K562 (cell line): ENCODE data around the gene RNF213. TPM values are rescaled to one million over a fixed set of nuclear protein-coding genes. Genes with fewer than 3 reads are reported as not detected.

Experiments
- CHAMP1 ChIP-seq: fragments of 450-650 bp; IDR thresholded peaks from 2 replicates; pipeline ENCODE4 v1.6.1; 2016; ENCODE audit warnings: mild to moderate bottlenecking
- CREM ChIP-seq: IDR thresholded peaks from 2 replicates; pipeline ENCODE4 v1.6.1; 2014; ENCODE audit warnings: antibody characterized with exemption, low read depth
- CXXC5 ChIP-seq: fragments of 250-450 bp; sonication (Bioruptor Pico); IDR thresholded peaks from 2 replicates; pipeline ENCODE4 v1.8.0; 2022; ENCODE audit warnings: inconsistent platforms, mild to moderate bottlenecking, moderate library complexity
- ETV1 ChIP-seq: fragments of 450-650 bp; conservative IDR thresholded peaks from 2 replicates; pipeline ENCODE4 v1.6.1; 2016; ENCODE audit warnings: missing genetic modification characterization, control low read depth, low read depth, missing compliant biosample characterization
- GABPA ChIP-seq: fragments of 200-800 bp; sonication (Bioruptor generic); conservative IDR thresholded peaks from 2 replicates; pipeline ENCODE4 v1.6.1; 2016; ENCODE audit warnings: low read depth, missing genetic modification characterization, missing compliant biosample characterization
- MECOM ChIP-seq: fragments of 250-450 bp; sonication (Bioruptor Pico); IDR thresholded peaks from 2 replicates; pipeline ENCODE4 v1.8.0; 2022; ENCODE audit warnings: inconsistent platforms
- MGA ChIP-seq: fragments of 450-650 bp; IDR thresholded peaks from 2 replicates; pipeline ENCODE4 v1.6.1; 2016; ENCODE audit warnings: mild to moderate bottlenecking, moderate library complexity
- NONO ChIP-seq, 2 experiments: fragments of 200-400 bp in 1 of 2; fragments of 450-650 bp in 1 of 2; formaldehyde crosslinking in 1 of 2; IDR thresholded peaks; 2 replicates each; pipeline ENCODE4 v1.6.1; 2017; ENCODE audit warnings: low read depth in 2 of 2, mild to moderate bottlenecking in 2 of 2, moderate library complexity in 2 of 2, low read length in 1 of 2
- NR2C2 ChIP-seq, 2 experiments: fragments of 200-800 bp in 1 of 2; sonication (Bioruptor generic) in 1 of 2; sonication (generic) in 1 of 2; formaldehyde crosslinking in 1 of 2; IDR thresholded peaks; 2 replicates each; pipeline versions ENCODE4 v1.6.1 to v1.8.0; 2016 to 2022; ENCODE audit warnings: mild to moderate bottlenecking in 1 of 2, missing compliant biosample characterization in 1 of 2, missing genetic modification characterization in 1 of 2, missing genetic modification reagents in 1 of 2
- RFX1 ChIP-seq: fragments of 450-650 bp; IDR thresholded peaks from 2 replicates; pipeline ENCODE4 v1.6.1; 2016; ENCODE audit warnings: mild to moderate bottlenecking, moderate library complexity
- TOE1 ChIP-seq, 2 experiments: fragments of 450-650 bp in 1 of 2; sonication (generic) in 1 of 2; formaldehyde crosslinking in 1 of 2; IDR thresholded peaks; 2 replicates each; pipeline versions ENCODE4 v1.7.1 to v1.8.0; 2016 to 2022; ENCODE audit warnings: borderline replicate concordance in 2 of 2, mild to moderate bottlenecking in 2 of 2, antibody characterized with exemption in 1 of 2, inconsistent platforms in 1 of 2, low read depth in 1 of 2, missing genetic modification reagents in 1 of 2, moderate library complexity in 1 of 2
- ZNF75A ChIP-seq: fragments of 450-650 bp; formaldehyde crosslinking; IDR thresholded peaks from 2 replicates; pipeline ENCODE4 v1.4.0; 2020; ENCODE audit warnings: mild to moderate bottlenecking
- polyA plus RNA-seq, 8 experiments: library from polyadenylated mRNA; depleted of rRNA in 4 of 8; stranded (reverse) in 5 of 8; unstranded in 3 of 8; fragments of >200 nt; fragmentation: Nextera tagmentation in 2 of 8; fragmentation: Illumina TruSeq in 1 of 8; extraction: Ambion mirVana in 2 of 8; extraction: Trizol in 1 of 8; gene quantifications; 2 replicates each; pipeline versions ENCODE4 v1.2.1 to v1.2.3, GENCODE V29; 2011 to 2014; ENCODE audit warnings: inconsistent platforms in 1 of 8, missing spikeins in 1 of 8
- total RNA-seq, 7 experiments: library from RNA; depleted of rRNA in 6 of 7; stranded (reverse); fragments of >200 nt in 6 of 7; fragmentation: Illumina TruSeq in 2 of 7; extraction: Trizol in 2 of 7; gene quantifications; 2 replicates each; pipeline versions ENCODE4 v1.2.1 to v1.2.3, GENCODE V29; 2011 to 2021; ENCODE audit warnings: low replicate concordance in 1 of 7

Gene RNF213
- total and polyA plus RNA-seq, 9 of the 15 experiments (the other 6 are each of a cell fraction or from before 2014, with no cell fraction given): 5.3 to 33.6 (median 17.9) TPM

DNA sequence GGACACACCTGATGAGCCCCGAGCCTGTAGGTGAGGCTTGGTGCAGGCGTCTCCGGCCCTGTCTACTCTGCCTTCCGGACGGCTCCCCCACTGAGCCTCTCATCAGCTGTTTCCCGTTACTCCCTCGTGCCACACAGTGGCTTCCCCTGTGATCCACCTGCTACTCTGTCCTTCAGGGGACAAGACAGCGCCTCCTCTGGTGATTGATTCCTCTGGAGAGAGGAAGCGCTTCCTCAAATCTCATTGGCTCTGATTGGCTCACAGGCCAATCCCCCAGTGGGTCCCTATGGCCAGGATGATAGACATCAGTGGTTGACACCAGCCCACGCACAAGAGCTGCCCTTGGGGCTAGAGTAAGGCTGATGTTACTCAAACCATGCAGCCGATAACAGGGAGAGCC is 24.0 kb downstream of the RNF213 start (continued):
- peak; percentile 73 for TF ChIP-seq MGA
- 0 out of 2 replicates have a peak, but pooled peaks have one; percentile 21 for TF ChIP-seq CHAMP1
- TF ChIP-seq NR2C2 (CRISPR knock-in tag; IDR thresholded peaks at IDR 0.05): no peak
- no peak for TF ChIP-seq NR2C2 (tag; IDR thresholded peaks at IDR 0.05)
- peak; percentile 53; the same call in 1 of the 2 replicates for TF ChIP-seq ETV1 (tag)
- 0 out of 2 replicates have a peak, but pooled peaks have one; percentile 33 for TF ChIP-seq GABPA (tag)
- no peak for TF ChIP-seq NONO (IDR thresholded peaks at IDR 0.05; ENCODE audit: low read depth in 2 of 2, low read length in 1 of 2)
- TF ChIP-seq ZNF75A (CRISPR knock-in tag): no peak
- 0 out of 2 replicates have a peak, but pooled peaks have one; percentile 36 for TF ChIP-seq TOE1 (IDR thresholded peaks at IDR 0.05; ENCODE audit: borderline replicate concordance)
- no peak for TF ChIP-seq TOE1 (CRISPR knock-in tag; IDR thresholded peaks at IDR 0.05; ENCODE audit: borderline replicate concordance, low read depth)
- TF ChIP-seq CREM: peak; percentile 36; the same call in 1 of the 2 replicates
- peak; percentile 66; the same call in 1 of the 2 replicates for TF ChIP-seq MECOM
- TF ChIP-seq RFX1: no peak
- TF ChIP-seq CXXC5 (CRISPR knock-in tag): peak; percentile 65
